Osteoblast (primary cell): ENCODE data around the gene CCNG2. TPM values are rescaled to one million over a fixed set of nuclear protein-coding genes. Genes with fewer than 3 reads are reported as not detected.

Experiments used
- DNase-seq: peaks from one replicate; pipeline ENCODE4 v3.0.0; 2011; ENCODE audit warnings: low spot score, mixed read lengths; ENCODE audit not compliant: insufficient read length; ENCODE audit errors: missing footprints
- H2AFZ ChIP-seq: 2 replicates; pipeline ENCODE4 v1.6.0; 2011; ENCODE audit warnings: mild to moderate bottlenecking, low read length
- H3K27ac ChIP-seq: 2 replicates; pipeline ENCODE4 v1.5.1; 2011; ENCODE audit warnings: mild to moderate bottlenecking, low read depth, low read length, moderate library complexity
- H3K27me3 ChIP-seq: 2 replicates; pipeline ENCODE4 v1.6.0; 2012; ENCODE audit warnings: mild to moderate bottlenecking, control low read depth, inconsistent platforms, low read length, moderate library complexity; ENCODE audit not compliant: insufficient read depth
- H3K36me3 ChIP-seq: 2 replicates; pipeline ENCODE4 v1.5.1; 2011; ENCODE audit warnings: mild to moderate bottlenecking, low read length, control low read depth, moderate library complexity; ENCODE audit not compliant: insufficient read depth
- H3K4me1 ChIP-seq: 2 replicates; pipeline ENCODE4 v1.5.1; 2011; ENCODE audit warnings: mild to moderate bottlenecking, low read length, control low read depth, moderate library complexity; ENCODE audit not compliant: insufficient read depth
- H3K4me2 ChIP-seq: 2 replicates; pipeline ENCODE4 v1.6.0; 2011; ENCODE audit warnings: mild to moderate bottlenecking, low read length; ENCODE audit not compliant: insufficient read depth
- H3K4me3 ChIP-seq: fragments of 200-600 bp; sonication (generic); 3 replicates; pipeline ENCODE4 v1.5.1; 2012; ENCODE audit warnings: mild to moderate bottlenecking, low read length, inconsistent platforms; ENCODE audit not compliant: insufficient read depth
- H3K79me2 ChIP-seq: 2 replicates; pipeline ENCODE4 v1.6.0; 2012; ENCODE audit warnings: mild to moderate bottlenecking, low read length, control low read depth, inconsistent platforms; ENCODE audit not compliant: insufficient read depth
- H3K9me3 ChIP-seq: 2 replicates; pipeline ENCODE4 v1.5.1; 2011; ENCODE audit warnings: low read depth, low read length, control low read depth
- H4K20me1 ChIP-seq: 2 replicates; pipeline ENCODE4 v1.6.0; 2012; ENCODE audit warnings: mild to moderate bottlenecking, low read length, control low read depth; ENCODE audit not compliant: insufficient read depth
- total RNA-seq: library from RNA; depleted of rRNA; stranded (reverse); fragments of >200 nt; gene quantifications from 2 replicates; pipeline ENCODE4 v1.2.3, GENCODE V29; 2012
- TF ChIP-seq, protein P1 (sequence below): IDR thresholded peaks from 2 replicates; pipeline ENCODE4 v1.5.1; 2011; ENCODE audit warnings: mild to moderate bottlenecking, low read depth, low read length, moderate library complexity; ENCODE audit errors: extremely low read depth

The CCNG2 gene
- total RNA-seq, 1 donor, result 49.2 TPM

DNA sequence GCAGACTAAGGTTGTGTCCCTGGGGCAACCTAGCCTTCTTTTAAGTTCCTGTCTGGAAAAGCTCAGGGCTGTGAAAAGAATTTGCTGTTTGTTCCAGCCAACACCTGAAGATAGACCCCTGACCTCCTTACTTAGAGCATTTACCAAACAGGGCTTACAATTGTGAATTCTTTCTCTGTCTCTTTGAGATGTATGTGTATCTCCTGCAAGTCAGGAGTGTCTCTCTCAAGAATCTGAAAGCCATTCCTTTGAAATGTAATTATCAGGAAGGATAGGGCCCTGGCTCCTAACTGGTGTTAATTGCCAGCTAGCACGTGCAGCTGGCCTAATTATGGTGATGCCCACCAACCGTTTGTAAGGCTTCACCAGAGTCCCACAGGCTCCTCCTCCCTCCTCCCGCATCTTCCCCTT, 18.2 kb downstream of the CCNG2 start:
- H3K4me1 ChIP-seq, result peaks cover 25% of the 10 kb centered on the region
- TF ChIP-seq, protein P1, sequence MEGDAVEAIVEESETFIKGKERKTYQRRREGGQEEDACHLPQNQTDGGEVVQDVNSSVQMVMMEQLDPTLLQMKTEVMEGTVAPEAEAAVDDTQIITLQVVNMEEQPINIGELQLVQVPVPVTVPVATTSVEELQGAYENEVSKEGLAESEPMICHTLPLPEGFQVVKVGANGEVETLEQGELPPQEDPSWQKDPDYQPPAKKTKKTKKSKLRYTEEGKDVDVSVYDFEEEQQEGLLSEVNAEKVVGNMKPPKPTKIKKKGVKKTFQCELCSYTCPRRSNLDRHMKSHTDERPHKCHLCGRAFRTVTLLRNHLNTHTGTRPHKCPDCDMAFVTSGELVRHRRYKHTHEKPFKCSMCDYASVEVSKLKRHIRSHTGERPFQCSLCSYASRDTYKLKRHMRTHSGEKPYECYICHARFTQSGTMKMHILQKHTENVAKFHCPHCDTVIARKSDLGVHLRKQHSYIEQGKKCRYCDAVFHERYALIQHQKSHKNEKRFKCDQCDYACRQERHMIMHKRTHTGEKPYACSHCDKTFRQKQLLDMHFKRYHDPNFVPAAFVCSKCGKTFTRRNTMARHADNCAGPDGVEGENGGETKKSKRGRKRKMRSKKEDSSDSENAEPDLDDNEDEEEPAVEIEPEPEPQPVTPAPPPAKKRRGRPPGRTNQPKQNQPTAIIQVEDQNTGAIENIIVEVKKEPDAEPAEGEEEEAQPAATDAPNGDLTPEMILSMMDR, result no peak
- no peaks in the 10 kb centered on the region for H3K9me3 ChIP-seq
- peaks cover 3% of the 10 kb centered on the region for H3K36me3 ChIP-seq
- H3K27ac ChIP-seq, result no peak overlapping the region
- H3K4me3 ChIP-seq, result no peak overlapping the region
- H3K4me2 ChIP-seq, result no peak overlapping the region
- DNase-seq, result no peak
- peaks cover 54% of the 10 kb centered on the region for H3K27me3 ChIP-seq
- no peaks in the 10 kb centered on the region for H4K20me1 ChIP-seq
- H2AFZ ChIP-seq, result no peak overlapping the region
- no peaks in the 10 kb centered on the region for H3K79me2 ChIP-seq

DNA sequence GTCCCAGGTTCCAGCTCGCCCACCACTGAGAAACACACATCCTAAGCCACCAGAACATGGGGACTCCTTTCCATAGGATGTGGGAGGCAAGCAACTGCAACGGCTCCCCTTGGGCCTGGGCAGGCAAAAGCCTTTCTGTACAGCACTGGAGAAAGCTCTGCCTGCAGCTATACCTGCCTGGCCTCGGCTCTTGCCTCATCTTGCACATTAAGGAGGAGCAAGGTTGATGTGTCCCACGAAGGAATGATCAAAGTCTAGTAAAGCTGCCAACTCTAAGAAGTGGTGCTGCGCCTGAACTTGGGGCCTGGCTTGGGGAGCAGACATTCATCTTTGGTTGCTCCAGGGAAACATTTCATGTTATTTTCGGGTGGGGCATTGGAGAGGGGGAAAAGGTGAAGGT, 19.6 kb downstream of the CCNG2 start:
- no peaks in the 10 kb centered on the region for H3K79me2 ChIP-seq
- H3K9me3 ChIP-seq, result no peaks in the 10 kb centered on the region
- no peak overlapping the region for H3K4me3 ChIP-seq
- H3K27ac ChIP-seq, result no peak overlapping the region
- H3K36me3 ChIP-seq, result no peaks in the 10 kb centered on the region
- peaks cover 63% of the 10 kb centered on the region for H3K27me3 ChIP-seq
- H4K20me1 ChIP-seq, result no peaks in the 10 kb centered on the region
- H2AFZ ChIP-seq, result no peak overlapping the region
- TF ChIP-seq, protein P1, result no peak
- peaks cover 17% of the 10 kb centered on the region for H3K4me1 ChIP-seq
- no peak overlapping the region for H3K4me2 ChIP-seq
- DNase-seq, result no peak

DNA sequence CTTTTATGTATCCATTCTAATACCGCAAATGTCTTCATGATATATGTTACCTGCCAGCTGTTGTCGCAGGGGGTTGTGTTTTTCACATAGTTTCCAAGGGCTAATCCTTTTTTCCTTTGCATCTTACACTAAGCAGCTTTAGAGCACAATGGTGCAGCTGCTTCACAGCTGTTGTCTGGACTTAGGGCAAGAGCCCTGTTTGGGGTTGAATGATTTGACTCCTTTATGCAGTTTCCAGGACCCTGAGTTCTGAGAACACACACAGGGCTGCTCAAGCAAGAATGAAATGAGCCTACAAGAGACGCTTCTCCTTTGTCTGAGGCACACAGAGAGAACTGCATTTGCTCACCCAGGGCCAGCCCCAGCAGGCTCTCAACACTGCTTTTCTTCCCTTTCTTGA, 20.2 kb downstream of the CCNG2 start:
- no peaks in the 10 kb centered on the region for H3K9me3 ChIP-seq
- no peak overlapping the region for H2AFZ ChIP-seq
- H3K4me3 ChIP-seq, result no peak overlapping the region
- H3K36me3 ChIP-seq, result no peaks in the 10 kb centered on the region
- peaks cover 12% of the 10 kb centered on the region for H3K4me1 ChIP-seq
- TF ChIP-seq, protein P1, result no peak
- no peaks in the 10 kb centered on the region for H4K20me1 ChIP-seq
- H3K27ac ChIP-seq, result no peak overlapping the region
- no peak overlapping the region for H3K4me2 ChIP-seq
- H3K27me3 ChIP-seq, result peaks cover 66% of the 10 kb centered on the region
- no peaks in the 10 kb centered on the region for H3K79me2 ChIP-seq
- DNase-seq, result no peak

DNA sequence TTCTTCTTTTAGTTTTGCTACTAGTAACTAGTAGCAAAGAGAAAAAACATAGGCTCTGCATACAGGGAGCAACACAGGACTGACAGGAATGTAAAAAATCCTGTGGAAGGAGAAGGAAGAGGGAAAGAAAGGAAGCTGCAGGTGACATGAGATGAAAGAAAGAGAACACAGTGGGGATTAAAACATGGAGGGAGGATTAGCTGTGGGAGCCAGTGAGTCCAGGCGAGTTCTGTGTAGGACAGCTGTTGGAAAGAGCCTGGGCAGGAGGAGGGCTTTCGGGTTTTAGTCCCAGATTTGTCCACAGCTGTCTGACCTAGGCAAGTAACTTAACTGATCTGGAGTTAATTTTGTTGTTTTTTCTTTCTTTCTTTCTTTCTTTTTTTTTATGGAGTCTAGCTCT, 21.6 kb downstream of the CCNG2 start:
- H3K9me3 ChIP-seq, result no peaks in the 10 kb centered on the region
- no peak overlapping the region for H3K4me3 ChIP-seq
- peaks cover 75% of the 10 kb centered on the region for H3K27me3 ChIP-seq
- H2AFZ ChIP-seq, result no peak overlapping the region
- TF ChIP-seq, protein P1, result no peak
- no peaks in the 10 kb centered on the region for H4K20me1 ChIP-seq
- no peak for DNase-seq
- H3K79me2 ChIP-seq, result no peaks in the 10 kb centered on the region
- no peak overlapping the region for H3K4me2 ChIP-seq
- H3K27ac ChIP-seq, result no peak overlapping the region
- no peaks in the 10 kb centered on the region for H3K36me3 ChIP-seq
- H3K4me1 ChIP-seq, result peaks cover 4% of the 10 kb centered on the region
